H1 (cell line): Measurements from ENCODE around the gene KCNMA1. TPM values are rescaled to one million over a fixed set of nuclear protein-coding genes. Genes with fewer than 3 reads are reported as not detected.

ENCODE experiments used
- FOSL1 ChIP-seq: IDR thresholded peaks from 2 replicates; pipeline ENCODE4 v1.6.1; 2011; ENCODE audit warnings: mild to moderate bottlenecking, low read depth, low read length, moderate library complexity; ENCODE audit not compliant: insufficient read depth
- SIN3A ChIP-seq, 2 experiments: IDR thresholded peaks in 1 of 2; conservative IDR thresholded peaks in 1 of 2; 2 replicates each; pipeline ENCODE4 v1.6.1; 2011 to 2012; ENCODE audit warnings: low read length in 2 of 2, improper control_type of control experiment in 1 of 2, low read depth in 1 of 2, mild to moderate bottlenecking in 1 of 2
- polyA plus RNA-seq, 7 experiments: library from polyadenylated mRNA; depleted of rRNA in 3 of 7; stranded (reverse) in 5 of 7; unstranded in 2 of 7; fragments of >200 nt in 5 of 7; fragments of 200-250 nt in 2 of 7; gene quantifications; 1 replicate in 5 of 7; 2 replicates in 1 of 7; 4 replicates in 1 of 7; pipeline versions ENCODE4 v1.2.1 to v1.2.3, GENCODE V29; 2011 to 2013; ENCODE audit warnings: missing spikeins in 2 of 7, mixed read lengths in 2 of 7
- total RNA-seq: library from RNA; stranded (reverse); fragmentation: NEBNext Ultra II Directional; extraction: Animal tissue kit (Norgen Biotek cat#: 25700); gene quantifications from 2 replicates; pipeline ENCODE4 v1.2.1, GENCODE V29; 2021

The KCNMA1 gene
- total and polyA plus RNA-seq, 2 of the 8 experiments (the other 6 are each of a cell fraction or from before 2014, with no cell fraction given), result 10.2 to 11.1 TPM

DNA sequence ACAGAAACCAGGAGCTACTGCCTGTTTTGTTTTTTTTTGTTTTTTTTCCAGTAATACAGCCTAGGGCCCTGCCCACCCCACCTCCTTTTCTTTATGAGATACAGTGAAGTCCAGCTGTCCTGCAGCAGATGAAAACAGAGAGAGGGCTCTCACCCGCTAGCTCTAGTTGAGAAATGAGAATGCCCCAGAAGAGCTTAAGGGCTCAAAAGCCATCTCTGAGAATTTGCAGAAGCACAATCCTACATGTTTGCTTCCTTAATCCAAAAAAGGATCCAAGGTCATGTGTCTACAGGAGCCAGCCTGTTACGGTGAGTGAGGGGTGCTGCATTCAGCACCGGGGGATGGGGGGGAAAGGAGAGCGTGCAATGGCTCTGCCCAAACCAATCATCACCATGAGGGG, 122.7 kb downstream of the KCNMA1 start (continued):
- TF ChIP-seq SIN3A (conservative IDR thresholded peaks at IDR 0.05 in 1 of 2, IDR thresholded peaks at IDR 0.05 in 1 of 2; ENCODE audit: low read depth in 1 of 2, low read length in 2 of 2), result no peak
- no peak for TF ChIP-seq FOSL1
- TF ChIP-seq, all 59 proteins: peak for 0
